Erythroblast (primary cell): ENCODE data around the gene HEATR5A.

Experiments
- GATA1 ChIP-seq: IDR thresholded peaks from 2 replicates; pipeline ENCODE4 v1.6.1; 2011; ENCODE audit warnings: low read depth, mild to moderate bottlenecking, control low read depth, low read length, moderate library complexity
- POLR2A ChIP-seq: IDR thresholded peaks from 2 replicates; pipeline ENCODE4 v1.6.1; 2011; ENCODE audit warnings: mild to moderate bottlenecking, low read length

- TF ChIP-seq POLR2A (no peak), GATA1 (no peak)
Observed at GRCh38 chr14:31439561-31439960, 19.2 kb upstream of the HEATR5A start.
